Dedifferentiated amniotic fluid mesenchymal stem cell (primary cell): Measurements from ENCODE around the gene TESK2.
"Not testable (repeated sequence)": the region's sequence is repeated elsewhere in the genome, so short reads cannot be mapped to it uniquely, and the experiment has no call there.

ENCODE experiments used
- DNase-seq: peaks from one replicate; pipeline ENCODE4 v3.0.0-alpha.2; 2016; ENCODE audit errors: extremely low spot score

TESK2 gene

GRCh38 chr1:45474194-45474593 is 16.8 kb downstream of the TESK2 start:
- DNase-seq: not testable (repeated sequence)

GRCh38 chr1:45473302-45473701 is 17.7 kb downstream of the TESK2 start:
- no peak for DNase-seq

- no peak for DNase-seq
Observed at GRCh38 chr1:45470306-45470798, 20.6 kb downstream of the TESK2 start.

- DNase-seq: not testable (repeated sequence)
Observed at GRCh38 chr1:45467353-45467752, 23.6 kb downstream of the TESK2 start.

- DNase-seq: no peak
Observed at GRCh38 chr1:45465277-45465676, 25.7 kb downstream of the TESK2 start.

GRCh38 chr1:45458894-45459293 is 32.1 kb downstream of the TESK2 start:
- DNase-seq: no peak

GRCh38 chr1:45456531-45456930 is 34.4 kb downstream of the TESK2 start:
- DNase-seq: no peak

GRCh38 chr1:45455162-45455561 is 35.8 kb downstream of the TESK2 start:
- DNase-seq: peak; percentile 8

GRCh38 chr1:45454464-45454863 is 36.5 kb downstream of the TESK2 start:
- no peak for DNase-seq

GRCh38 chr1:45452503-45452902 is 38.5 kb downstream of the TESK2 start:
- DNase-seq: no peak

- no peak for DNase-seq
Observed at GRCh38 chr1:45448357-45448756, 42.6 kb downstream of the TESK2 start.

- DNase-seq: no peak
Observed at GRCh38 chr1:45446950-45447672, 43.9 kb downstream of the TESK2 start.

- DNase-seq: no peak
Observed at GRCh38 chr1:45446530-45446929, 44.4 kb downstream of the TESK2 start.

- DNase-seq: no peak
Observed at GRCh38 chr1:45444609-45445131, 46.3 kb downstream of the TESK2 start.

GRCh38 chr1:45443580-45444446 is 47.1 kb downstream of the TESK2 start:
- no peak for DNase-seq

- peak; percentile 53 for DNase-seq
Observed at GRCh38 chr1:45442272-45442671, 48.7 kb downstream of the TESK2 start.

GRCh38 chr1:45437323-45437722 is 53.6 kb downstream of the TESK2 start:
- no peak for DNase-seq

- no peak for DNase-seq
Observed at GRCh38 chr1:45430490-45430889, 60.5 kb downstream of the TESK2 start.

GRCh38 chr1:45429561-45430159 is 61.3 kb downstream of the TESK2 start:
- no peak for DNase-seq

- DNase-seq: no peak
Observed at GRCh38 chr1:45423906-45424678, 66.9 kb downstream of the TESK2 start.

- DNase-seq: no peak
Observed at GRCh38 chr1:45421935-45422334, 69.0 kb downstream of the TESK2 start.
